Measurements from ENCODE around the gene COL17A1. TPM values are rescaled to one million over a fixed set of nuclear protein-coding genes. Genes with fewer than 3 reads are reported as not detected.

COL17A1 gene
- total and polyA plus RNA-seq, 2 of the 13 experiments (the other 11 are each of a cell fraction or from before 2014, with no cell fraction given) = 0.03 TPM; not detected in 1

DNA sequence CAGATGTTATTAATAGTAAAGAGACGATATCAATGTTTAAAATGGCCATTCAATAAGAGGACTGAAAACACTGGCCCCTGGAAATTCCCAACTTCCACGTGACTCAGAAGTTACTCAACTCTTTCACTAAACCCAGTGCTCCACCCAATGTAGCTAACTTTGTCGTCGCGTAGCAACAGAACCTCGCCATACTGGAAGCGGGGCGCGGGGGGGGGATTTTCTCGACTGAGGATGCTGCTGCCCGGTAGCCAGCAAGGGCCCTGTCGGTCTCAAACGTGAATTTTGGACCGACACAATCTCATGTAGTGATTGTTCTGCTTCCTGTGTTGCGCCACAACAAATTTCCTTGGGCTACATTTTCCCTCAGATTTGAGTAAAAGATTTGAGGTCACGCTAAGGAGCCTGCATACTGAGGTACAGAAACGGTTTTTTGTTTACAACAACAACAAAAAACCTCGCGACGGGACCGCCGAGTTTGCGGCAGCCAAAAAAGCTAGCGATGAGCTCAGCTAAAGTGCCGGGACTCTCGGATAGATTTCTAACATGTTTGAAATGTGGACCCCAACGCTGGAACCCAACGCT, 35.3 kb upstream of the COL17A1 start (continued):
- TF ChIP-seq ZNF883 (CRISPR knock-in tag; IDR thresholded peaks at IDR 0.05; ENCODE audit: not compliant biosample characterization) (no peak), KLF13 (CRISPR knock-in tag; IDR thresholded peaks at IDR 0.05) (no peak), GATAD1 (CRISPR knock-in tag; IDR thresholded peaks at IDR 0.05) (no peak; the same call in 1 of the 2 replicates), ZNF619 (CRISPR knock-in tag; IDR thresholded peaks at IDR 0.05) (no peak), MAFK (conservative IDR thresholded peaks at IDR 0.05 in 1 of 2, IDR thresholded peaks at IDR 0.05 in 1 of 2; ENCODE audit: low read length in 2 of 2) (no peak), JUN (CRISPR knock-in tag; IDR thresholded peaks at IDR 0.05) (no peak), KDM5A (IDR thresholded peaks at IDR 0.05; ENCODE audit: borderline replicate concordance, low read length) (no peak), GFI1 (CRISPR knock-in tag; IDR thresholded peaks at IDR 0.05; ENCODE audit: borderline replicate concordance) (0 out of 2 replicates have a peak, but pooled peaks have one; percentile 40), DNMT3B (CRISPR knock-in tag; conservative IDR thresholded peaks at IDR 0.05) (peak; percentile 34; the same call in 1 of the 2 replicates), CEBPB (IDR thresholded peaks at IDR 0.05; ENCODE audit: borderline replicate concordance, low read depth, low read length) (peak; percentile 77), FOXP1 (IDR thresholded peaks at IDR 0.05) (no peak), FOXP1 (CRISPR knock-in tag; IDR thresholded peaks at IDR 0.05) (no peak; the same call in 1 of the 2 replicates), CREB3 (CRISPR knock-in tag; IDR thresholded peaks at IDR 0.05) (no peak), TRIM24 (CRISPR knock-in tag; IDR thresholded peaks at IDR 0.05) (no peak), DNMT1 (CRISPR knock-in tag; IDR thresholded peaks at IDR 0.05) (no peak), REPIN1 (CRISPR knock-in tag; IDR thresholded peaks at IDR 0.05; ENCODE audit: borderline replicate concordance, low read depth) (no peak), MED1 (CRISPR knock-in tag; IDR thresholded peaks at IDR 0.05) (no peak), CENPX (CRISPR knock-in tag; IDR thresholded peaks at IDR 0.05) (no peak), BCL3 (CRISPR knock-in tag; IDR thresholded peaks at IDR 0.05) (no peak)
- TF ChIP-seq, protein P1, sequence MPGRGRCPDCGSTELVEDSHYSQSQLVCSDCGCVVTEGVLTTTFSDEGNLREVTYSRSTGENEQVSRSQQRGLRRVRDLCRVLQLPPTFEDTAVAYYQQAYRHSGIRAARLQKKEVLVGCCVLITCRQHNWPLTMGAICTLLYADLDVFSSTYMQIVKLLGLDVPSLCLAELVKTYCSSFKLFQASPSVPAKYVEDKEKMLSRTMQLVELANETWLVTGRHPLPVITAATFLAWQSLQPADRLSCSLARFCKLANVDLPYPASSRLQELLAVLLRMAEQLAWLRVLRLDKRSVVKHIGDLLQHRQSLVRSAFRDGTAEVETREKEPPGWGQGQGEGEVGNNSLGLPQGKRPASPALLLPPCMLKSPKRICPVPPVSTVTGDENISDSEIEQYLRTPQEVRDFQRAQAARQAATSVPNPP (CRISPR knock-in tag; IDR thresholded peaks at IDR 0.05) = no peak
- TF ChIP-seq, protein P2, sequence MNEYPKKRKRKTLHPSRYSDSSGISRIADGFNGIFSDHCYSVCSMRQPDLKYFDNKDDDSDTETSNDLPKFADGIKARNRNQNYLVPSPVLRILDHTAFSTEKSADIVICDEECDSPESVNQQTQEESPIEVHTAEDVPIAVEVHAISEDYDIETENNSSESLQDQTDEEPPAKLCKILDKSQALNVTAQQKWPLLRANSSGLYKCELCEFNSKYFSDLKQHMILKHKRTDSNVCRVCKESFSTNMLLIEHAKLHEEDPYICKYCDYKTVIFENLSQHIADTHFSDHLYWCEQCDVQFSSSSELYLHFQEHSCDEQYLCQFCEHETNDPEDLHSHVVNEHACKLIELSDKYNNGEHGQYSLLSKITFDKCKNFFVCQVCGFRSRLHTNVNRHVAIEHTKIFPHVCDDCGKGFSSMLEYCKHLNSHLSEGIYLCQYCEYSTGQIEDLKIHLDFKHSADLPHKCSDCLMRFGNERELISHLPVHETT (CRISPR knock-in tag; conservative IDR thresholded peaks at IDR 0.05) = no peak
- TF ChIP-seq, protein P3, sequence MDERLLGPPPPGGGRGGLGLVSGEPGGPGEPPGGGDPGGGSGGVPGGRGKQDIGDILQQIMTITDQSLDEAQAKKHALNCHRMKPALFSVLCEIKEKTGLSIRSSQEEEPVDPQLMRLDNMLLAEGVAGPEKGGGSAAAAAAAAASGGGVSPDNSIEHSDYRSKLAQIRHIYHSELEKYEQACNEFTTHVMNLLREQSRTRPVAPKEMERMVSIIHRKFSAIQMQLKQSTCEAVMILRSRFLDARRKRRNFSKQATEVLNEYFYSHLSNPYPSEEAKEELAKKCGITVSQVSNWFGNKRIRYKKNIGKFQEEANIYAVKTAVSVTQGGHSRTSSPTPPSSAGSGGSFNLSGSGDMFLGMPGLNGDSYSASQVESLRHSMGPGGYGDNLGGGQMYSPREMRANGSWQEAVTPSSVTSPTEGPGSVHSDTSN (CRISPR knock-in tag; IDR thresholded peaks at IDR 0.05) = no peak
- TF ChIP-seq, protein P4, sequence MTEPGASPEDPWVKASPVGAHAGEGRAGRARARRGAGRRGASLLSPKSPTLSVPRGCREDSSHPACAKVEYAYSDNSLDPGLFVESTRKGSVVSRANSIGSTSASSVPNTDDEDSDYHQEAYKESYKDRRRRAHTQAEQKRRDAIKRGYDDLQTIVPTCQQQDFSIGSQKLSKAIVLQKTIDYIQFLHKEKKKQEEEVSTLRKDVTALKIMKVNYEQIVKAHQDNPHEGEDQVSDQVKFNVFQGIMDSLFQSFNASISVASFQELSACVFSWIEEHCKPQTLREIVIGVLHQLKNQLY (CRISPR knock-in tag; IDR thresholded peaks at IDR 0.05) = no peak
- TF ChIP-seq, protein P5, sequence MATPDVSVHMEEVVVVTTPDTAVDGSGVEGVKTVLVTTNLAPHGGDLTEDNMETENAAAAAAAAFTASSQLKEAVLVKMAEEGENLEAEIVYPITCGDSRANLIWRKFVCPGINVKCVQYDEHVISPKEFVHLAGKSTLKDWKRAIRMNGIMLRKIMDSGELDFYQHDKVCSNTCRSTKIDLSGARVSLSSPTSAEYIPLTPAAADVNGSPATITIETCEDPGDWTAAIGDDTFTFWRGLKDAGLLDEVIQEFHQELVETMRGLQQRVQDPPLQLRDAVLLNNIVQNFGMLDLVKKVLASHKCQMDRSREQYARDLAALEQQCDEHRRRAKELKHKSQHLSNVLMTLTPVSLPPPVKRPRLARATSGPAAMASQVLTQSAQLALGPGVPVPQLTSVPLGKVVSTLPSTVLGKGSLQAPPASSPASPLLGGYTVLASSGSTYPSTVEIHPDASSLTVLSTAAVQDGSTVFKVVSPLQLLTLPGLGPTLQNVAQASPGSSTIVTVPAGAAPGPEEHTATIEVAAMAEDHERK (CRISPR knock-in tag; IDR thresholded peaks at IDR 0.05; ENCODE audit: low read depth) = no peak
